Right kidney (tissue), 1 donor: ENCODE results near the gene CCDC138.

ENCODE experiments used
- DNase-seq: peaks from one replicate; pipeline ENCODE4 v3.0.0-alpha.2; 2016

CCDC138 gene

GRCh38 chr2:108896741-108897140 is 110.2 kb downstream of the CCDC138 start:
- no peak for DNase-seq

DNA sequence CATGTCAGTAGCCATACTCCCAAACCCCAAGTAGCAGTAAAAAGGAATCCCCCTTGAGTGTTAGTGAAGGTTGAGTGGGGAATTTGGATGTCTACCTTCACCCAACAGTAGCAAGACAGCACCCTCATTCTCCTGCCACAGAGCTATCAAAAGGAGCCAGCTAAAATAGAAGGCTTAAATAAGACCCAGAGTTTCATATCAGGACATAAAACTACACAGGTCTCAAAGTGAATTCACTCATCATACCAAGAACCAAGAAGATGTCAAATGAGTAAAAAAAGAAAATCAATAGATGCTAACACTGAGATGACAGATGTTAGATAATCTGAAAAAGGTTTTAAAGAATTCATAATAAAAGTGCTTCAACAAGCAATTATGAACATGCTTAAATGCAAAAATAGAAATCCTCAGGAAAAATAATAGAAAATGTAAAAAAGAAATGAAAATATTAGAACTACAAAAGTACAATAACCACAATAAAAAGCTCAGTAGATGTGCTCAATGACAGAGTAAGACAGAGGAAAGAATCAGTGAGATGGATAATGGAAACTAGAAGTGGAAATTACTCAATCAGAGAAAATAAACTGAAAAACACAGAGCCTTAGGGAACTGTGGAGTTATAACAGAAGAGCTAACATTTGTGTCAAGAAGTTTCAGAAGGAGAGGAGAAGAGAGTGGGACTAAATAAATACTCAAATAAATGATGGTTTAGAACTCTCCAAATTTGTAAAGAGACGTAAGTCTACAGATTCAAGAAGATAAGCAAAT is 111.9 kb downstream of the CCDC138 start:
- DNase-seq: no peak

- no peak for DNase-seq
These were observed 118.1 kb downstream of the CCDC138 start for GRCh38 chr2:108904680-108905079.

- no peak for DNase-seq
These were observed 118.6 kb downstream of the CCDC138 start for GRCh38 chr2:108905176-108905575.

DNA sequence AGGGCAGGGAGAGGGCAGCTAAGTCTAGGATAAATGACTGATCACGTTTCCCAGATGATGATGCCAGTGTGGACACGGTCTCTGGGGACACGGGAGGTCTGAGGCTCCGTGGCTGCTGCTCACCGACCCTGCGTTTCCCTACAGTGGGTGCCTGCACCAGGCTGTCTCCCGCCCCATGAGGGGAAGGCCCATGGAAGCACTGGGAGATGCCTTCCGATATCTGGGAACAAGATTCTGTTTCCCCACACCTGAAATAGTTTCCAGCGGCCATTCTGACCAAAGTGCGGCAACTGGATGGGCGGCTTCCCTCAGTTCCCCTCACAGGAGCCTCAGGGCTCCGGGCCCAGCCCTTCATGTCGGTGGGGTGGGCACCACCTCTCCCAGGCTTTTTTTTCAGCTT is 119.3 kb downstream of the CCDC138 start:
- DNase-seq: no peak

GRCh38 chr2:108906403-108907077 is 120.0 kb downstream of the CCDC138 start:
- no peak for DNase-seq

DNA sequence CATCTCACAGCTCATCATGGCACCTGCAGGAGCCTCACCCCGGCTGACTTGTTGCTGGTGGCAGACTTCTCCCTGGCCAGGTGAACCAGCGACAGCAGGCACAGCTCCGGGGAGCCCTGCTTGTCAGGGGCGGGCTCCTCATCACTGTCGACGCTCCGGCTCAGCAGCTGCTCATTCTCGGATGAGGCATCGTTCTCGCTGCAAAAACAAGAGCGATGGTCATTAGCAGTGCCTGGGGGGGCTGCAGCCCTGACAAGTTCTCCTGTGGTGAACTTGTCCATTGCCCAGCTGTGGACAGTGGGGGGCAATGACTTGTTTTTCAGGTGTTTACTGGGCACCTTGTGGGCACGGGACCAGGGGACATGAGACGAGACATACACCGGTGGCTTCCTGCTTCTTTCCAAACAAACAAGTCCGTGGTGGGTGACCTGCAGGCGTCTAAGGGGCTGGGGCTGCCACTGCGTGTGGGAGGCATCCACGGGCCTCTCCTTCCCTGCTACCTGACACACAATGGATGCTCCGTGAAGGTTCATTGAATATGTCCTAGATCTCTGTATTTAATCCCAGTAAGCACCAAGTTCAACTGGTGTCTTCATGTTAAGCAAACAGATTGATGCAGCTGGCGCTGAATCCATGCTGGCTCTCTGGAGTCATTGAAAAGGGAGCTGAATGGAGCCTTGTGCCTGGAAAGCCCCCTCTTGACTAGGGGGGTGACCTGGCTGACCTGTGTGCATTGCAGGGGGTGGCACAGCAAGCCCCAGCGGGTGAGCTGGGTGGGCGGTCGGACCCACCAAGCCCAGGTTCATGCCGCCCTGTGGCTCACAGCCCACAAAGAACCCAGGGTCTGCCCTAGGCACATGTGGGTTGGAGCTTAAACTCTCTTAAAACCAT is 121.5 kb downstream of the CCDC138 start:
- DNase-seq: no peak

DNA sequence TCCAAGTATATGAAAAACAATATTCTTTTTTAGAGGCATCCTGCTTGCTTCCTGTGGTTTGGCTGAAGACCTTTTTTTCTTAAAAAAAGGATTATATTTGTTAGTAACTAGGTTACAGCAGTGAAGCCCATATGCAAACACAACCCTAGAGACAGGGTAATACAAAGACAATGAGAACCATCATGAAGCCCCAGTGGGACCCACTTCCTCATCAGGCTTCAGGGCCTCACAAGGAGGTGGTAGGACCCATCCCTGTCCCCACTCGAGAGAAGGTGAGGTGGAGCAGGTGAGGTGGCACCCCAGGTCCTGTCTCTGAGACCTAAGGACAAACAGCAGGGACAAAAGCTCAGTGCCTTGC is 122.1 kb downstream of the CCDC138 start:
- DNase-seq: no peak

- no peak for DNase-seq
These were observed 122.8 kb downstream of the CCDC138 start for GRCh38 chr2:108909275-108909823.

DNA sequence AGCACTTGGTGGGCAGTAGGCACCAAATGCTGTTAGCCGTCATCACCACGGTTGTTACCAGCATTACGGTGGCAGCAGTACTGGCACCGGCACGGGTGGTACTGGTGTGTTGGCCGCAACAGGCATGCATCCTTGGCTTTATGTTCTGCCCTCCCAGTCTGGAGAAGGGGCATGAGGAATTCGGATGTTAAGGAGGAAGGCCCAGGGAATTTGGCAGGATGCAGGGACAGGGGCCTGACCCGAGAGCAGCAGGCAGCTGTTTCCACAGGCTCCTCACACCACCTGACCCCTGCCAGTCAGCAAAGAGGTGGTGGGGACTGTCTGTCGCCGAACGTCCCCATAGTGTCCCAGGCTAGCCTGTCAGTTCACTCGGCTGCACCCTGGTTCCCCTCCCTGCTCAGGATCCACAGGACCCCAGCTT is 123.5 kb downstream of the CCDC138 start:
- DNase-seq: no peak

GRCh38 chr2:108910541-108911396 is 124.2 kb downstream of the CCDC138 start:
- no peak for DNase-seq

DNA sequence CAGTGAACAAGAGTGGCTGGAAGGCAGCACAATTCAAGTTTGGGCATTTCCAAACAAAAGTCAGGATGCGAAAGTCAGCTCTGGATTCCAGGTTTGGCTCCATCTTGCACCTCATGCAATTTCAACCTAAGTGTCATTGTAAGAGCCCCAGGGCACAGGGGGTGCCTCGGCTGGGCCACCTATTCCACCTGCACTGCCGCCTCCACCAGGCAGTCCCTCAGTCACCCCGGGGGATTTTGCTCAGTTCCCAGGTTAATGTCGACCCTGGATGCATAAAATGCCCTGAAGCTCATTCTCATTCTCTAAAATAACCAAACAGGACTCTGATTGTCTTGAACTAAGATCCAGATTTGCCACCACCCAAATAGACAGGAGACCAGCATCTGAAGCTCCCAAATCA is 124.8 kb downstream of the CCDC138 start:
- no peak for DNase-seq

GRCh38 chr2:108911807-108912628 is 125.4 kb downstream of the CCDC138 start:
- DNase-seq: no peak

DNA sequence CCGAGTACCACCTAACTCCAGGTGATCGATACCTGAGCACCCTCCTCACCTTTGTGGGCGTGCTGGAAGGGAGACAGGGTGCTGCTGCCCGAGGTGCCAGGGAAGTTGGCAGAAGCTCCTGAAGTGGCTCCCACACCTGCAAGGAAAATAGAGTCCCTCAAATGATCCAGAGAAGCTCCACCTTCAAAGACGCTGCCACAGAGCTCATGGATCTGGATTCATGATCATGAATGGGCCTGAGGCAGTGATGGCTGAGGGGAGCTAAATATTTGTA is 126.0 kb downstream of the CCDC138 start:
- DNase-seq: no peak

GRCh38 chr2:108916122-108916795 is 129.7 kb downstream of the CCDC138 start:
- no peak for DNase-seq

DNA sequence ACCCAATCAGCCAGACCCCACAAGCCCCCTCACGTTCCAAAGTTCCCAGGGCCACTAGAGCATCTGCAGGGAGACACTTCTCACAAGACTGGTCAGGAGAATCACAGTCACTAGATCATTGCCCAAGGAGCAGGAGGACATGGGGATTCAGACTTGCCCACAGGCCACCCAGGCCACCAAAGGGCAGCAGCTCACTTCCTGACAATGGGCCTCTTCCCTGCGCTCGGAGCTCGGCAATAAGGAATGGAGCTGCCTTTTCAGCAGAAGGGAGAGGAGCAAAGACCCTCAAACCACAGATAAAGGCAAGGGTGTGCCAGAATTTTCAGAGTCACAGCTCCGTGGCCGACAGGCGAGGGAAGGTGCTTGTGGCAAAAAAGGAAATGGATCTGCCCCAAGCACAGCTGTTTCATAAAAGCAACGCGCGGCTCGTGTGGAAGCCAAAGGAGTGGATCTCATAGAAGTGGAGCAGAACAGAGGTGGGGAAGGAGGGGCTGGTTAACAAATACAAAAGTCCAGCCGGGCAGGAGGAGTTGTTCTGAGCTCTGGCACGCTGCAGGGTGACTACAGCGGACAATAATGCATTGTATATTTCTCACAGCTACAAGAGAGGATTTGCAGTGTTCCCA is 130.3 kb downstream of the CCDC138 start:
- DNase-seq: no peak

GRCh38 chr2:108917526-108917925 is 131.0 kb downstream of the CCDC138 start:
- DNase-seq: no peak

GRCh38 chr2:108918156-108918874 is 131.7 kb downstream of the CCDC138 start:
- no peak for DNase-seq

- DNase-seq: no peak
These were observed 132.4 kb downstream of the CCDC138 start for GRCh38 chr2:108918941-108919341.
